CD4-positive, alpha-beta T cell treated with Interleukin-6 at 100 ng/mL for 8 hours (primary cell): ENCODE measurements around the gene DOK7.
"Not testable (repeated sequence)": the region's sequence is repeated elsewhere in the genome, so short reads cannot be mapped to it uniquely, and the experiment has no call there.

Experiments
- DNase-seq: peaks from one replicate; pipeline ENCODE4 v3.0.0-alpha.2; 2020; ENCODE audit warnings: mixed read lengths, low spot score

The DOK7 gene

DNA sequence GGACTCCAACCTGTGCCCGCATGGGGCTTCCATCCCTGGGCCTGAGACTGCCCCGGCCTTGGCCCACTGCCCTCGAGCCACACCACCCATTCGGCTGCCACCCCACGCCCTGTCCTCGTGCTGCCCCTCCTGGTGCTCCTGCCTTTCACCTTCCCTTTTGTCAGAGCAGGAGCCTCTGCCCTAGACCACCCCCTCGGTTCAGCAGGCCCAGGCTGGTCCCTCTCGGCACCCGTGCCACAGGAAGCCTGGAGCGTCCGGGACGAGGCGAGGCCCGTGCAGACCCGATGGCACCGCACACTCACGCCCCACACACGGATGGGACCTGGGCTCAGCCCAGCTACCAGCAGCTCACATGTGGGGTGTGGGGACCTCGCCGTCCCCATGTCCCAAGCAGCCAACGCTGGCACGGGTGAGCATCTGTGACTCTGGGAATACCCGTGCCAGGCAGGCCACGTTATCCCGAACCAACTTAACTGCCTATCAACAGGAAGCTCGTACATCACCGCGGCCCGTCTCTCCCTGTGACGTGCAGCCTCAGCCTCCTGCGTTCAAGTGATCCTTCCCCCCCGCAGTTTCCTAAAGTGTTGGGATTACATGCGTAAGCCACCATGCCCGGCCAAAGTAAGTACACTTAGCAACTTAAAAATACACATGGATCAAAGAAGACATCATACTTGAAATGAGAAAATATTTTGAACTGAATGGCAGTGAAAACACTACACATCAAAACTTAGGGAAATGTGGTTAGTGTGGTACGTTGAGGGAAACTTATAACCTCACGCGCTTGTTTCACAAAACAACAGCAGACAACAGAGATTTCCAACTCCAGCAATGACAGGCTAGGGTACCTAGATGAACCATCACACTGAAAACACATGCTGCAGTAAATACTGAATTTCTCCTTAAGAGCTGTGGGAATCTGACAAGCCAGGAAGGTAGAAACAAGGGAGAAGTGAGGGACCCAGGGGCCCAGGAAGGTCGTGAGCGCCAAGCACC lies 40.1 kb downstream of the DOK7 start:
- no peak for DNase-seq

DNA sequence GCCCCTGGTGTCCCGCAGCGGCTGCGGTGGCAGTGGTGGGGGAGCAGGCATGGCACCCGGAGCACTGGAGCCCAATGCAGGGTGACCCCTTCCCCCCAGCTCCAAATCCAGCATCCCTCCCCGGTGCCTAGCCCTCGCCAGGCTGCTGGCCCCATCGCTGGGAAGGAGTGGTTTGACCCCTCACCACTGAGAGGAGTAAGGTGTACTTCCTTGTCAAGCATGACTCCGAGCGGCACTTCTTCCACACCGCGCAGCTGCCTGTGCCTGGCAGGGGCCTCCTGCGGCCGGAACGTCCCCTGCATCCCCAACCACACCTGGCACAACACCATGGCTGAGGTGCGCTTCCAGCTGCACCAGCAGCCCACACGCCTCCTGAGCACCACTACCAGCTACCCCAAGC lies 42.1 kb downstream of the DOK7 start:
- no peak for DNase-seq

DNA sequence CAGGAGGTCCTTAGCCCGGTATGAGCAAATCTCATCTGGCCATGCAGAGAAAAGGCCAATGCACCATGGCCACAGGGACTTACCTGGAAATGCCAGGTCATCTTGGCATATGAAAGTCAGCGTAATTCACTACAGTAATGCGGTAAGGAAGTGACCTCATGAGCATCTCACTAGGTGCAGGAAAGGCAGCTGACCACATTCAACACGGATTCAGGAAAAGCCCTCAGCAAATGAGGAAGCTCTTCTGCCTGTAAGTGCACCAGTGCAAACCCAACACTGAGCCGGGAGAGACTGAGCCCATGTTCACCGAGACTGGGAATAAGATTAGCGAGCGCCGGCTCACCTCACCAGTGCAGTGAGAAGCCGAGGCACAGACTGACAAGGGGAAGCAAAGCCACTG lies 45.4 kb downstream of the DOK7 start:
- DNase-seq, result no peak

DNA sequence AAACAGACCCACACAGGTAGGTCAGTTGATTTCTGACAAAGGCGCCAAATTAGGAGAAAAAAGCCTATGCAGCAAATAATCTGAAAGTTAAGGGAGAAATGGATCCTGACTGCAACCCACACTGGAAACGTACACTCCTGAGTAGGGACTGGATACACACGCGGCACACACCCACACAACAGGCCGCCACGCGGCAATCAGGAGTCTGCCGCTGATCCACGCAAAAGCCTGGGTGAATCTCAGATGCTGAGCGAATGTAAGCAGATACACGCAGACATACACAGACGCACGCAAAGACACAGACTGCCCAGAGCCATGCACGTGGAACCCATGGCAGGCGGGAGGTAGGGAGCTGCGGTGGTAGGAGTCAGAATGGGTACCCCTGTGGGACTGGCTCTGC lies 47.4 kb downstream of the DOK7 start:
- DNase-seq, result no peak

DNA sequence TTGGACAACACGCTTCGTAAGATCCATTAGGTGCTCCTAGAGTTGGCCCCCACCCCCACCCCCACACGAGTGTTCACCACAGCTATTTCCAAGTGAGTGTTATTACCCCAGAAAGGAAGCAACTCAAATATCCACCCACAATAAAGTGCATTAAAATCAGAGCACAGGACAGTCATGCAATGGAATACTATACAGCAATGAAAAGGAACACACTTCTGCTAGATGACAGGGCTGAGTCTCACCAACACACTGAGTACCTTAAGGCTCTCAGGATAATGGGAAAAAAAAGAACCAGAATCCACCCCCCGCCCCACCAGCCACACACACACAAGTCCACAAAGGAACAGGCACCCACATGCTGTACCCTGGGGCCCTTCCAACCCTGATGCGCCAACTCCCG lies 48.1 kb downstream of the DOK7 start:
- DNase-seq, result no peak

DNA sequence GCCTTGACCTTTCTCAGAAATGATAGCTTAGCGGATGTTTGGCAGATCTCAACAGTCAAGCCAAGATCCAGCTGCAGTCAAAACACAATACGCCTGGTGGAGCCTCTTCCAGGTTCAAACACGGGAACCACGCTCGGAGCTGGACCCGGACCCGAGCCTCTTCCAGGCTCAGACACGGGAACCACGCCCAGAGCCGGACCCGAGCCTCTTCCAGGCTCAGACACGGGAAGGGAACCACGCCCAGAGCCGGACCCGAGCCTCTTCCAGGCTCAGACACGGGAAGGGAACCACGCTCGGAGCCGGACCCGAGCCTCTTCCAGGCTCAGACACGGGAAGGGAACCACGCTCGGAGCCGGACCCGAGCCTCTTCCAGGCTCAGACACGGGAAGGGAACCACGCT lies 48.5 kb downstream of the DOK7 start:
- DNase-seq, result not testable (repeated sequence)

DNA sequence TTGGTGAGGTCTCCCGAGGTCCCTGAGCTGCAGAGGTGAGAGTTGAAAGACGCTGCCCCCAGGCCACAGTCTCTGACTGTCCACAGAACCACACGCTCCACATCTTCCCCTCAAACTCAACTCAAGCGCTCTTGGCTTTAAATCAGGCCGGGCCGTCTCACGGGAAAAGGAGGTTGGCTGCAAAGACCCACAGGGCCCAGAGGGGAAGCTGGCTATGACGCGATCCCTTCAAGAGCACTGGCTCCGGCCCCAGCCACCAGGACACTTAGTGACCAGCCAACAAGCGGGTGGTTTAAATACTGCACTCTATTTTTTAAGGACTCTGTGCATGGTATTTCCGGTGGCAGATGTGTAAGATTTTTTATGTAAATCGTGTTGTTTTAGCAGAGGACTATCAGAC lies 49.2 kb downstream of the DOK7 start:
- no peak for DNase-seq

DNA sequence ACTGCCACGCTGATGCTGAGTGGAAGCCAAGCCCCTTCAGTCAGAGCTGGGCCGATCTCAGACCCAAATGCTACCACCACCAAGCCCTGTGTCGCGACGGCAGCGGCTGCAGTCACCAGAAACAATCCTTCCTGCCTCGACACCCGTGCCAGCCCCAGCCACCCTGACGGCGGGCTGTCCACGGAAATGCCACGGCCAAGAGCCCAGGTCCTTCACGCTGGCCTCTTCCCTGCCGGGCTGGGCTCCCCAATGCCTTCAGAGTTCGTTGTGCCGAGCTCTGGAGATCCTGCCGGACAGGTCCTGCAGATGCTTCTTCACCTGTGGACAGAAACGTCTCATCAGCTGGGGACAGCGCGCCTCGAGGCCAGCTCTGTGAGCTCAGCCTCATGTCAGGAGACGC lies 49.6 kb downstream of the DOK7 start:
- DNase-seq, result no peak

- DNase-seq, result no peak
Measured at GRCh38 chr4:3513807-3514206, 50.7 kb downstream of the DOK7 start.

- DNase-seq, result no peak
Measured at GRCh38 chr4:3514221-3514780, 51.2 kb downstream of the DOK7 start.

- DNase-seq, result no peak
Measured at GRCh38 chr4:3514806-3515501, 51.8 kb downstream of the DOK7 start.

- DNase-seq, result no peak
Measured at GRCh38 chr4:3515646-3516045, 52.5 kb downstream of the DOK7 start.

GRCh38 chr4:3516061-3516835 lies 53.1 kb downstream of the DOK7 start:
- no peak for DNase-seq

DNA sequence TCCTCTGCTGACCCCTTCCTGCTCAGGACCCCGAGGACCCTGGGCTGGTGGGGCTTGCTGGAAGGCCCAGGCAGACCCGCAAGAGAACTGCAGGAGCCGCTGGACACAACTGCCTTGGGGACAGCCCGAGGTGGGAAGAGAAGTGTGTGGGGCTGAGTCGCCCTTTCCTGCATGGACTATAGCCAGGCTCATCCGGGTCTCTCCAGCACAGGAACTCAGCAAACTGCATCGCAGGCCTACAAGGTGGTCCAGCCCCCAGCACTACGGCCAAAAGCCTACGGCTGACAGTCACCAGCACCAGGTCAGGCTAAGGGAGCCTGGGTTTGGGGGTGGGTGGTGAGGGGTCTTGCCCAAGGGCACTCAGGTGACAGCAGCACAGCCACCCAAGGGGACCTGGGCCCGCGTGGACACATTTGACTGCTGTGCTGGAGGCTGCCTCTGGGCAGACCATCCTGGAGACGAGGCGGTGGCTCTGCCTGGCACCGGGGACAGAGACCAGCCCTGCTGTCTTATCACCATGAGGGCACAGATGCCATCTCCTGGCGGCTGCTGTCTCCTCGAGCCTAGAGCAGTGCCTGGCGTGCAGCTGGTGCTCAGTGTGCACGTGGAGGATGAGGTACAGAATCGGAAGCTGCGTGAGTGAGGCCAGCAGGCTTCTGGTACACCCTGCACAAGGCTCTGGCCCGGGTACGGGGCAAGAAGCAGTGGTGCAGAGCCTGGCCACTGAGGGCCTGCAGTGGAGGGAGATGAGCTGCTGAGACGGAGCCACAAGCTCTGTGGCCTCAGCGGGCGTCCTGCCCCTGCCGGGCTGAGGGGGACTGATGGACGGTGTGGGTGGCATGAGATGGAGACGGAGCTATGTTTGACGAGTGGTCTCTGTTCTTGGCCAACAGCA lies 54.0 kb downstream of the DOK7 start:
- no peak for DNase-seq

DNA sequence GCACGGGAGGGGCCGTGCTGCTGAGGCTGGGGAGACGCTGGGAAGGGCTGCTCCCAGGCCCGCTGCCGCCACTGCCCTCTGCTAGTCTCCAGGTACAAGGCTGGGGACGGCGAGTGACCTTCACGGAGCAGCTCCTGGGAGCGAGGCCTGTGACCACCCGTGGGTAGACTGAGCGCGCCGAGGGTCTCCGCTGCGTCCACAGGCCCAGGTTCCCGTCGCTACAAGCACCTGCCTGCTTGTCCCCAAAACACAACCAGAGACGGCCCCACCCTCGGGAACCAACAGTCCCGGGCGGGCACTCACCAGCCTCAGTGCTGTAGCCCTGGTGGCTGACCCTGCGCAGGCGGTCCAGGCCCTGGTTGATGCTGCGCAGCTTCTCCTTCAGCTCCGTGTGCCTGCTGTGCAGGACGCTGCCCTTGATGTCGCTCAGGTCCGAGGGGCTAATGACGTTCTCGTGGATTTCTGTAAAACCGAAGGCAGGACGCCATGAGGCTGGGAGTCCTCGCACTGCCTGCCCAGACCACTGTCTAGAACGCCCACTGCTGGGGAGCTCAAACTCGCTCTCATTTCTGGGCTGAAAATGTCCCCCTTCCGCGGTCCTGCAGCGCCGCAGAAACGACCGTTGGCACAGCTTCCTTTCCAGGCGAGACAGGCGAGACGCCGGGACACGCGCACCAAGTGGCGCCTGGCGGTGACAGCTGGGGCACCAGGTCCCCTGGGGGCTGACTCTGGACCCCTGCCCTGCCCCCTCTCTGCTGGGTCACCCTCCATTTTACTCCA lies 54.8 kb downstream of the DOK7 start:
- no peak for DNase-seq

DNA sequence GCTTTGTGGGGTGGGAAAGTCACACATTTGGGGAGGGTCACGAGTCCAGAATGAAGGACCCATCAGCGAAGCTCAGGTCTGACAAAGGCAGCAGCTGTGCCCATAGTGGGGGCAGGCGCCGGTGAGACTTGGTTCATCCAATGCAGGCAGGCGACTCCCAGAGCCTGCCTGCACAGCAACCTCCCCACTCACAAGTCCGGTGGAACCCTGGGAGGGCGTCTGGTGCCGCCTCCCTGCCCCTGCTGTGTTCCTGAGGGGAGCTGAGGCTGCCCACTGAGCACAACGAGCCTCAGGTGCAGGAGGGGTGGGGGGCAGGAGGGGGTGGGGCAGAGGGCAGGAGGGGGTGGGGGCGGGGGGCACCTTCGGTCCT lies 55.4 kb downstream of the DOK7 start:
- no peak for DNase-seq

GRCh38 chr4:3518941-3519340 lies 55.8 kb downstream of the DOK7 start:
- DNase-seq, result no peak

DNA sequence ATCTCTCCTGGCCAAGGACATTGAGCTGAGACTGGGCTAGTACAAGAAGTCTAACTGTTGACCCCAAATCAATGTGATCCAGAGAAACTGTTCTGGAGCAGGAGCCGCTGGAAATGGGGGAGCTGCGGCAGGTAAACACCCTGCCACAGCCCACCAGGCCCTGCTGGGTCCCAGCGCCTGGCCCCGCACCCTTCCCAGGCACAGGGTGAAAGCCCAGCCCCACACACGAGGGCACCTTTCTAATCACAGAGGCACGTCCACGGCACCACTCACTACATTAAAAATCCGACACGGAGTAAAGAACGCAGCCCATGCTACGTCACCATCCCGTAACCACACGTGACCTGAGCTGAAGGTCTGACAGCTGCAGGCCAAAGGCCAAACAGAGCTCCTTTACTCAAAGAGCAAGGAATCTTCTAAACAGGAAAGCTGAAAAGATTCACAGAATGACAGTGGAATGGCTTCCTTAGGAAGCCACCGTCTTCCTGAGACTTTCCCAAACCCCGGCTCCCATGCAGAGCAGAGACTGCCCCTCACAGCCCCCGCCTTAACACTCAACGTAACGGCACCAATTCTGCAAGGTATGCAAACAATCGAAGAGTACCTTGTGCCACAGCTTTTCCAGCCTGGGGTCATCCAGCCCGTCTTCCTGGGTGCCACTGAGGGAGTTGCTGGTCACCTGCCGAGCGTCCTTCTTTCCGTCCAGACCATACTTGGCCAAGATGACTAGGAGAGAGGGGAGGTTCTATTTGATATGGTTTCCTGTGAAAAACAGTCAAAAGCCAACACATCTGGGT lies 56.6 kb downstream of the DOK7 start:
- no peak for DNase-seq

DNA sequence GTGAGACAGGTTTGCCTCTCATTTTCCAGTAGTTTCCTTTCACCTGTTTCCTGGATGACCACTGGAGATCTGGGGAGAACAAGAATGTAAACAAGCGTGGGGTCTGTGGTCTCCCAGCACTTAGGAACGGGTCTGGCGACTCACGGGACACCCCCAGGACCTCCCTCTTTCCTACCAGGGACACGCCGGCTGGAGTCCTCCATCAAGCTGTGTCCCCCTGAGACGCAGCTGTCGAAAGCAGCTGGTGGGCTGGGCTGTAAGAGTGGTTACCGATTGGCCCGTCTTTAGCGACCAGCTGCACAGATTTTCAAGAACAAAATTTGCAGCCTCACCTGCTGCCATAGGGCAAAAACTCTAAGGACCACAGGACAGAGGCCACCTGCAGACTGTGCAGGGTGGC lies 57.2 kb downstream of the DOK7 start:
- DNase-seq, result no peak
